OCI-LY7 (cell line): ENCODE data around the gene PSD4. TPM values are rescaled to one million over a fixed set of nuclear protein-coding genes. Genes with fewer than 3 reads are reported as not detected.

Experiments used
- BruUV-seq: library from RNA; stranded (reverse); fragments of 400-500 nt; replicated peaks from 2 replicates; lab custom pipeline; 2021; lab: Mats Ljungman, UMichigan
- CTCF ChIA-PET: fragments of 300-600 bp; sonication (Branson Sonifier 250); formaldehyde crosslinking; loops from one replicate; lab custom pipeline; 2022; ENCODE audit warnings: antibody characterized with exemption; ENCODE audit not compliant: unreplicated experiment; lab: Charles Lee
- POLR2A ChIA-PET: fragments of 300-600 bp; sonication (Branson Sonifier 250); formaldehyde crosslinking; loops from one replicate; lab custom pipeline; 2022; ENCODE audit warnings: antibody characterized with exemption; lab: Charles Lee
- DNase-seq: peaks from one replicate; pipeline ENCODE4 v3.0.0-alpha.2; 2015; ENCODE audit warnings: low spot score
- H2AFZ ChIP-seq: fragments of 200-600 bp; sonication (generic), shearing (Covaris generic); 2 replicates; pipeline ENCODE4 v1.6.1; 2014; ENCODE audit warnings: mild to moderate bottlenecking, antibody characterized with exemption, low read length, moderate library complexity
- H3K27ac ChIP-seq: fragments of 200-600 bp; sonication (generic); 2 replicates; pipeline ENCODE4 v1.5.1; 2014; ENCODE audit warnings: mixed run types, low read depth, mild to moderate bottlenecking, moderate library complexity, low read length, inconsistent platforms; ENCODE audit not compliant: poor library complexity, severe bottlenecking
- H3K36me3 ChIP-seq: fragments of 200-600 bp; sonication (generic); 2 replicates; pipeline ENCODE4 v1.6.1; 2014; ENCODE audit warnings: mild to moderate bottlenecking, antibody characterized with exemption, low read length, moderate library complexity, mixed read lengths; ENCODE audit not compliant: insufficient read depth
- H3K4me1 ChIP-seq: fragments of 200-600 bp; sonication (generic); 2 replicates; pipeline ENCODE4 v1.5.1; 2014; ENCODE audit warnings: mild to moderate bottlenecking, low read length; ENCODE audit not compliant: insufficient read depth, poor library complexity, severe bottlenecking
- H3K4me2 ChIP-seq: fragments of 200-600 bp; sonication (generic); 2 replicates; pipeline ENCODE4 v1.6.1; 2014; ENCODE audit warnings: mild to moderate bottlenecking, low read length
- H3K4me3 ChIP-seq: fragments of 200-600 bp; sonication (generic); 2 replicates; pipeline ENCODE4 v1.5.1; 2014; ENCODE audit warnings: mild to moderate bottlenecking, low read depth, low read length; ENCODE audit not compliant: poor library complexity, severe bottlenecking
- H3K79me2 ChIP-seq: fragments of 200-600 bp; sonication (generic); 2 replicates; pipeline ENCODE4 v1.6.1; 2016; ENCODE audit warnings: low read depth, mild to moderate bottlenecking, low read length, moderate library complexity, mixed read lengths; ENCODE audit not compliant: insufficient read depth
- H3K9me2 ChIP-seq: fragments of 200-600 bp; sonication (generic); 2 replicates; pipeline ENCODE4 v1.6.1; 2016; ENCODE audit warnings: mild to moderate bottlenecking, low read length, mixed read lengths; ENCODE audit not compliant: insufficient read depth
- H3K9me3 ChIP-seq: fragments of 200-600 bp; sonication (generic); 2 replicates; pipeline ENCODE4 v1.6.1; 2014; ENCODE audit warnings: mild to moderate bottlenecking, mixed run types, low read length, mixed read lengths
- H4K20me1 ChIP-seq: fragments of 200-600 bp; sonication (generic); 2 replicates; pipeline ENCODE4 v1.6.1; 2014; ENCODE audit warnings: mild to moderate bottlenecking, antibody characterized with exemption, low read length, moderate library complexity, mixed read lengths; ENCODE audit not compliant: insufficient read depth
- CTCF ChIP-seq: fragments of 200-600 bp; sonication (generic); conservative IDR thresholded peaks from 2 replicates; pipeline ENCODE4 v1.5.1; 2014; ENCODE audit warnings: mild to moderate bottlenecking, antibody characterized with exemption, low read length, moderate library complexity, mixed read lengths
- EZH2phosphoT487 ChIP-seq: fragments of 200-600 bp; sonication (generic); IDR thresholded peaks from 2 replicates; pipeline ENCODE4 v1.6.1; 2018; ENCODE audit warnings: low read depth, borderline replicate concordance, mild to moderate bottlenecking, mixed run types, antibody characterized with exemption, low read length, moderate library complexity, mixed read lengths
- intact Hi-C: fragments of 100-400 bp; cut with micrococcal nuclease; formaldehyde crosslinking; loops from one replicate; pipeline ENCODE4 v1.10.0; 2022; ENCODE audit not compliant: unreplicated experiment
- total RNA-seq, 2 experiments: library from RNA; depleted of rRNA in 1 of 2; stranded (reverse); fragments of >200 nt in 1 of 2; shearing (Covaris generic) in 1 of 2; gene quantifications; 2 replicates each; pipeline ENCODE4 v1.2.3, GENCODE V29; 2014 to 2022

PSD4 gene
- total RNA-seq, 2 experiments from 2014 or later: 99.6 to 100 TPM

DNA sequence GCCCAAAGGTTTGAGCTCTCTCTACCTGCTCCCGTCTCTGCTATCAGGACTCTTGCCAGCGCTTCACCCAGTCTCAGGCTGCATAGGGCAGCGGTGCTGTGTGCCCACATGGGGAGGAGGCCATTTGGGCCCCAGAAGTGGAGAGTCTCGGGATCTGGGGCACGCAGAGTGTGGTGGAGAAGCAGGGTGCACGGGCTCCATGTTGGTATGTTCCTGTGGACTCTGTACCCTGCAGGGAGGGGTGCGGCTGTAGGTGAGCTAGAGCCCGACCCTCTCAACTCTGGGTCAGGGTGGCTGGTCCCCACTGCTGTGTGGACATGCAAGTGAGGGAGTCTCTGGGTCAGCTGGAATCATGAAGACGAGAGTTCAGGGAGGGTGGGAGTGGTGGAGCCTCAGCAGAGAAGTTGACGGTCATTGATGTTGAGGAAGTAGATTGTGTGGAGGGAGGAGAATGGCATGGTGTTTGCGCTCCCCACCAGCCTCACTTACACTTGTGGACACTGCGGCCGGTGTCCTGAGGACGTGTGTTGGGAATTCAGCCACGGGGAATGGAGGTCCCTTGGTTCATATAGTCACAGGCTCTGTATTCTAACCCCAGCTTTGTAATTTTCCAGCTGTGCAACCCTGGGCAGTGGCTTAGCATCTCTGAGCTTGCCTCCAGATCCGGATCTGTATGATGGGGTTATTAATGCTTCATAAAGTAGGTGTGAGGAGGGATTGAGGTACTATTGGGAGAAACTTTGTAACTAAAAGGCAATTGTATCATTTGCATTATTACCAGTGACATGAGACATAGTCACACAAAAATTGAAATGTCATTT, 840 bp upstream of the PSD4 start:
- peaks cover 16% of the 10 kb centered on the region for H3K36me3 ChIP-seq
- DNase-seq: no peak
- H3K9me2 ChIP-seq: no peaks in the 10 kb centered on the region
- H3K4me1 ChIP-seq: peaks cover 37% of the 10 kb centered on the region
- CTCF ChIA-PET: interaction anchor here (2.2 kb wide), 1 partner anchor 35 kb away, joined by 17 read pairs; no protein-coding TSS in a partner anchor
- peaks cover 23% of the 10 kb centered on the region for H4K20me1 ChIP-seq
- peak overlapping the region; percentile 90 for H3K4me3 ChIP-seq
- peak overlapping the region; percentile 60 for H2AFZ ChIP-seq
- intact Hi-C loops: loop anchor here (10.0 kb wide), 1 partner anchor 692 kb away; no protein-coding TSS in a partner anchor
- H3K9me3 ChIP-seq: no peaks in the 10 kb centered on the region
- BruUV-seq: no TSS peak
- peak overlapping the region; percentile 100 for H3K4me2 ChIP-seq
- POLR2A ChIA-PET: interaction anchor here (1.0 to 3.8 kb wide), 4 partner anchors 8 to 512 kb away, joined by 3 to 25 read pairs (median 14); no protein-coding TSS in a partner anchor
- H3K27ac ChIP-seq: peak overlapping the region; percentile 87
- H3K79me2 ChIP-seq: peaks cover 39% of the 10 kb centered on the region
- TF ChIP-seq CTCF (no peak), EZH2phosphoT487 (no peak)

DNA sequence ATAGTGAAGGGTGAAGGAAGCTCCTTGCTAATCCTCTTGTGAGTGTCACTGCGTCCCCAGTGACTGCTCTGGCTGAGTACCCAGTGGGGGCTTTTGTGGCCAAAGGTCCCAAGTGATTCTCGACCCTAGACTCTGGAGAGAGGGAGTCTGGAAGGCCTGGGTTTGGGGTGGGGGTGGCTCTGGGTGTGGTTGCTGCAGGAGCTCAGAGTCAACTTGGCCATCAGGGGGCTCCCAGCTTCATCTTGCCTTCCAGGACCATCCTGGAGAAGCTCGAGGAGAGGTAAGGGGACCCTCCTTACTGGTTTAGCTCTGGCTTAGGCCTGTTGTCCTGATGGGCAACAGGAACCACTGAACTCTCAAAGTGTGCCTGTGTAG, 592 bp downstream of the PSD4 start:
- H3K9me3 ChIP-seq: no peaks in the 10 kb centered on the region
- H3K4me1 ChIP-seq: peaks cover 27% of the 10 kb centered on the region
- peak overlapping the region; percentile 100 for H3K4me2 ChIP-seq
- POLR2A ChIA-PET: interaction anchor here (0.5 to 3.8 kb wide), 13 partner anchors 9 to 656 kb away, joined by 3 to 25 read pairs (median 5); no protein-coding TSS in a partner anchor
- CTCF ChIA-PET: interaction anchor here (0.6 to 2.2 kb wide), 5 partner anchors 10 to 103 kb away, joined by 3 to 17 read pairs (median 4); no protein-coding TSS in a partner anchor
- TF ChIP-seq CTCF: peak; percentile 72
- no peak for TF ChIP-seq EZH2phosphoT487
- H3K79me2 ChIP-seq: peaks cover 53% of the 10 kb centered on the region
- H3K36me3 ChIP-seq: peaks cover 25% of the 10 kb centered on the region
- H3K9me2 ChIP-seq: no peaks in the 10 kb centered on the region
- H3K4me3 ChIP-seq: peak overlapping the region; percentile 90
- no peak overlapping the region; the same call in 1 of the 2 replicates for H2AFZ ChIP-seq
- peak; percentile 53 for DNase-seq
- BruUV-seq: no TSS peak
- intact Hi-C loops: loop anchor here (1.0 to 10.0 kb wide), 3 partner anchors 25 to 690 kb away; no protein-coding TSS in a partner anchor
- H4K20me1 ChIP-seq: peaks cover 28% of the 10 kb centered on the region
- H3K27ac ChIP-seq: peak overlapping the region; percentile 87
